ENCODE measurements around the gene SRPX2.

GRCh38 chrX:100636321-100636991 is 7.5 kb upstream of the SRPX2 start, which contains the start of gene TSPAN6:
- TF ChIP-seq, protein P1, sequence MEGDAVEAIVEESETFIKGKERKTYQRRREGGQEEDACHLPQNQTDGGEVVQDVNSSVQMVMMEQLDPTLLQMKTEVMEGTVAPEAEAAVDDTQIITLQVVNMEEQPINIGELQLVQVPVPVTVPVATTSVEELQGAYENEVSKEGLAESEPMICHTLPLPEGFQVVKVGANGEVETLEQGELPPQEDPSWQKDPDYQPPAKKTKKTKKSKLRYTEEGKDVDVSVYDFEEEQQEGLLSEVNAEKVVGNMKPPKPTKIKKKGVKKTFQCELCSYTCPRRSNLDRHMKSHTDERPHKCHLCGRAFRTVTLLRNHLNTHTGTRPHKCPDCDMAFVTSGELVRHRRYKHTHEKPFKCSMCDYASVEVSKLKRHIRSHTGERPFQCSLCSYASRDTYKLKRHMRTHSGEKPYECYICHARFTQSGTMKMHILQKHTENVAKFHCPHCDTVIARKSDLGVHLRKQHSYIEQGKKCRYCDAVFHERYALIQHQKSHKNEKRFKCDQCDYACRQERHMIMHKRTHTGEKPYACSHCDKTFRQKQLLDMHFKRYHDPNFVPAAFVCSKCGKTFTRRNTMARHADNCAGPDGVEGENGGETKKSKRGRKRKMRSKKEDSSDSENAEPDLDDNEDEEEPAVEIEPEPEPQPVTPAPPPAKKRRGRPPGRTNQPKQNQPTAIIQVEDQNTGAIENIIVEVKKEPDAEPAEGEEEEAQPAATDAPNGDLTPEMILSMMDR (tag by site-specific recombination; IDR thresholded peaks at IDR 0.05) = no peak
- no peak for TF ChIP-seq ZNF132 (tag by site-specific recombination; IDR thresholded peaks at IDR 0.05; ENCODE audit: borderline replicate concordance)
- no peak for TF ChIP-seq TCF7L2 (IDR thresholded peaks at IDR 0.05; ENCODE audit: borderline replicate concordance, low read depth, low read length)
- TF ChIP-seq, protein P2, sequence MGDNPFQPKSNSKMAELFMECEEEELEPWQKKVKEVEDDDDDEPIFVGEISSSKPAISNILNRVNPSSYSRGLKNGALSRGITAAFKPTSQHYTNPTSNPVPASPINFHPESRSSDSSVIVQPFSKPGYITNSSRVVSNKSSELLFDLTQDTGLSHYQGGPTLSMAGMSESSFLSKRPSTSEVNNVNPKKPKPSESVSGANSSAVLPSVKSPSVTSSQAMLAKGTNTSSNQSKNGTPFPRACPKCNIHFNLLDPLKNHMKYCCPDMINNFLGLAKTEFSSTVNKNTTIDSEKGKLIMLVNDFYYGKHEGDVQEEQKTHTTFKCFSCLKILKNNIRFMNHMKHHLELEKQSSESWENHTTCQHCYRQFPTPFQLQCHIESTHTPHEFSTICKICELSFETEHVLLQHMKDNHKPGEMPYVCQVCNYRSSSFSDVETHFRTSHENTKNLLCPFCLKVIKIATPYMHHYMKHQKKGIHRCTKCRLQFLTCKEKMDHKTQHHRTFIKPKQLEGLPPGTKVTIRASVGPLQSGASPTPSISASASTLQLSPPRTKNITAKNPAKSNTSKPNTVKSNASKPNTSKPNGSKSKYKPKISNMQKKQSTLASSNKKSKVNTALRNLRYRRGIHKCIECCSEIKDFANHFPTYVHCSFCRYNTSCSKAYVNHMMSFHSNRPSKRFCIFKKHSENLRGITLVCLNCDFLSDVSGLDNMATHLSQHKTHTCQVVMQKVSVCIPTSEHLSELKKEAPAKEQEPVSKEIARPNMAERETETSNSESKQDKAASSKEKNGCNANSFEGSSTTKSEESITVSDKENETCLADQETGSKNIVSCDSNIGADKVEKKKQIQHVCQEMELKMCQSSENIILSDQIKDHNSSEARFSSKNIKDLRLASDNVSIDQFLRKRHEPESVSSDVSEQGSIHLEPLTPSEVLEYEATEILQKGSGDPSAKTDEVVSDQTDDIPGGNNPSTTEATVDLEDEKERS (tag by site-specific recombination; IDR thresholded peaks at IDR 0.05) = no peak
- no peak for TF ChIP-seq KLF16 (tag by site-specific recombination; IDR thresholded peaks at IDR 0.05)
- TF ChIP-seq, protein P3, sequence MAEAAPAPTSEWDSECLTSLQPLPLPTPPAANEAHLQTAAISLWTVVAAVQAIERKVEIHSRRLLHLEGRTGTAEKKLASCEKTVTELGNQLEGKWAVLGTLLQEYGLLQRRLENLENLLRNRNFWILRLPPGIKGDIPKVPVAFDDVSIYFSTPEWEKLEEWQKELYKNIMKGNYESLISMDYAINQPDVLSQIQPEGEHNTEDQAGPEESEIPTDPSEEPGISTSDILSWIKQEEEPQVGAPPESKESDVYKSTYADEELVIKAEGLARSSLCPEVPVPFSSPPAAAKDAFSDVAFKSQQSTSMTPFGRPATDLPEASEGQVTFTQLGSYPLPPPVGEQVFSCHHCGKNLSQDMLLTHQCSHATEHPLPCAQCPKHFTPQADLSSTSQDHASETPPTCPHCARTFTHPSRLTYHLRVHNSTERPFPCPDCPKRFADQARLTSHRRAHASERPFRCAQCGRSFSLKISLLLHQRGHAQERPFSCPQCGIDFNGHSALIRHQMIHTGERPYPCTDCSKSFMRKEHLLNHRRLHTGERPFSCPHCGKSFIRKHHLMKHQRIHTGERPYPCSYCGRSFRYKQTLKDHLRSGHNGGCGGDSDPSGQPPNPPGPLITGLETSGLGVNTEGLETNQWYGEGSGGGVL (tag by site-specific recombination; IDR thresholded peaks at IDR 0.05) = no peak
- TF ChIP-seq ZNF175 (tag by site-specific recombination; IDR thresholded peaks at IDR 0.05) = no peak
- TF ChIP-seq ZNF423 (tag by site-specific recombination; IDR thresholded peaks at IDR 0.05) = no peak
- TF ChIP-seq, protein P4, sequence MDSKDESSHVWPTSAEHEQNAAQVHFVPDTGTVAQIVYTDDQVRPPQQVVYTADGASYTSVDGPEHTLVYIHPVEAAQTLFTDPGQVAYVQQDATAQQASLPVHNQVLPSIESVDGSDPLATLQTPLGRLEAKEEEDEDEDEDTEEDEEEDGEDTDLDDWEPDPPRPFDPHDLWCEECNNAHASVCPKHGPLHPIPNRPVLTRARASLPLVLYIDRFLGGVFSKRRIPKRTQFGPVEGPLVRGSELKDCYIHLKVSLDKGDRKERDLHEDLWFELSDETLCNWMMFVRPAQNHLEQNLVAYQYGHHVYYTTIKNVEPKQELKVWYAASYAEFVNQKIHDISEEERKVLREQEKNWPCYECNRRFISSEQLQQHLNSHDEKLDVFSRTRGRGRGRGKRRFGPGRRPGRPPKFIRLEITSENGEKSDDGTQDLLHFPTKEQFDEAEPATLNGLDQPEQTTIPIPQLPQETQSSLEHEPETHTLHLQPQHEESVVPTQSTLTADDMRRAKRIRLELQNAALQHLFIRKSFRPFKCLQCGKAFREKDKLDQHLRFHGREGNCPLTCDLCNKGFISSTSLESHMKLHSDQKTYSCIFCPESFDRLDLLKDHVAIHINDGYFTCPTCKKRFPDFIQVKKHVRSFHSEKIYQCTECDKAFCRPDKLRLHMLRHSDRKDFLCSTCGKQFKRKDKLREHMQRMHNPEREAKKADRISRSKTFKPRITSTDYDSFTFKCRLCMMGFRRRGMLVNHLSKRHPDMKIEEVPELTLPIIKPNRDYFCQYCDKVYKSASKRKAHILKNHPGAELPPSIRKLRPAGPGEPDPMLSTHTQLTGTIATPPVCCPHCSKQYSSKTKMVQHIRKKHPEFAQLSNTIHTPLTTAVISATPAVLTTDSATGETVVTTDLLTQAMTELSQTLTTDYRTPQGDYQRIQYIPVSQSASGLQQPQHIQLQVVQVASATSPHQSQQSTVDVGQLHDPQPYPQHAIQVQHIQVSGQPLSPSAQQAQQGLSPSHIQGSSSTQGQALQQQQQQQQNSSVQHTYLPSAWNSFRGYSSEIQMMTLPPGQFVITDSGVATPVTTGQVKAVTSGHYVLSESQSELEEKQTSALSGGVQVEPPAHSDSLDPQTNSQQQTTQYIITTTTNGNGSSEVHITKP (tag by site-specific recombination; IDR thresholded peaks at IDR 0.05) = peak; percentile 45; the same call in 1 of the 2 replicates
- no peak for TF ChIP-seq ZNF350 (tag by site-specific recombination; IDR thresholded peaks at IDR 0.05)

All from HEK293 (cell line).